CD4-positive, alpha-beta memory T cell (primary cell): ENCODE data around the gene DIAPH2. TPM values are rescaled to one million over a fixed set of nuclear protein-coding genes. Genes with fewer than 3 reads are reported as not detected.

Source experiments
- CTCF ChIA-PET: fragments of 350-600 bp; sonication (Branson Sonifier 250); formaldehyde crosslinking; loops from one replicate; lab custom pipeline; 2021; ENCODE audit warnings: inconsistent platforms; ENCODE audit not compliant: partially characterized antibody; lab: Charles Lee
- POLR2A ChIA-PET: fragments of 350-600 bp; sonication (Branson Sonifier 250); formaldehyde crosslinking; loops from one replicate; lab custom pipeline; 2021; ENCODE audit not compliant: partially characterized antibody; lab: Charles Lee
- DNase-seq, 5 donors: peaks; one replicate each; pipeline versions ENCODE4 v3.0.0 to v3.0.0-alpha.2; 2020 to 2022; ENCODE audit warnings: mixed read lengths in 1 of 5
- H3K27ac ChIP-seq: one replicate; pipeline ENCODE4 v1.7.0; 2013; ENCODE audit warnings: low read depth, low read length
- H3K27me3 ChIP-seq: 2 replicates; pipeline ENCODE4 v1.7.0; 2013; ENCODE audit warnings: mild to moderate bottlenecking, low read length, moderate library complexity; ENCODE audit not compliant: insufficient read depth
- H3K36me3 ChIP-seq: 2 replicates; pipeline ENCODE4 v1.7.0; 2013; ENCODE audit warnings: mild to moderate bottlenecking, low read length, moderate library complexity; ENCODE audit not compliant: insufficient read depth
- H3K4me1 ChIP-seq: 2 replicates; pipeline ENCODE4 v1.7.0; 2013; ENCODE audit warnings: mild to moderate bottlenecking, low read length, moderate library complexity; ENCODE audit not compliant: insufficient read depth
- H3K4me3 ChIP-seq, 2 donors: one replicate each; pipeline ENCODE4 v1.7.0; 2013; ENCODE audit warnings: low read length in 2 of 2, mild to moderate bottlenecking in 1 of 2
- H3K9me3 ChIP-seq, 2 donors: one replicate each; pipeline ENCODE4 v1.7.0; 2013; ENCODE audit warnings: low read length in 2 of 2, control low read depth in 1 of 2; ENCODE audit not compliant: control insufficient read depth in 1 of 2
- H3K27ac Mint-ChIP-seq, 7 donors: one replicate each; pipeline ENCODE4 v1.8.0; 2020 to 2021; ENCODE audit warnings: mixed read lengths in 7 of 7, mild to moderate bottlenecking in 6 of 7, inconsistent platforms in 3 of 7, moderate library complexity in 3 of 7
- H3K27me3 Mint-ChIP-seq, 2 donors: one replicate each; pipeline ENCODE4 v1.8.0; 2020 to 2021; ENCODE audit warnings: mixed read lengths in 2 of 2
- H3K36me3 Mint-ChIP-seq, 2 donors: one replicate each; pipeline ENCODE4 v1.8.0; 2020 to 2021; ENCODE audit warnings: mixed read lengths in 2 of 2, inconsistent platforms in 1 of 2, mild to moderate bottlenecking in 1 of 2
- H3K4me1 Mint-ChIP-seq, 4 donors: one replicate each; pipeline ENCODE4 v1.8.0; 2020 to 2021; ENCODE audit warnings: mixed read lengths in 4 of 4, mild to moderate bottlenecking in 1 of 4
- H3K4me3 Mint-ChIP-seq, 8 donors: one replicate each; pipeline ENCODE4 v1.8.0; 2020 to 2021; ENCODE audit warnings: mixed read lengths in 8 of 8, mild to moderate bottlenecking in 7 of 8, moderate library complexity in 6 of 8, inconsistent platforms in 3 of 8
- H3K9me3 Mint-ChIP-seq, 8 donors: one replicate each; pipeline ENCODE4 v1.8.0; 2020 to 2021; ENCODE audit warnings: mixed read lengths in 8 of 8, mild to moderate bottlenecking in 5 of 8, inconsistent platforms in 3 of 8, moderate library complexity in 1 of 8
- intact Hi-C: fragments of 100-400 bp; cut with micrococcal nuclease; formaldehyde crosslinking; loops from one replicate; pipeline ENCODE4 v1.15.1; 2023
- polyA plus RNA-seq, 2 donors: library from polyadenylated mRNA; unstranded; fragments of 300-500 nt; fragmentation: Illumina TruSeq; gene quantifications; one replicate each; pipeline ENCODE4 v1.2.3, GENCODE V29; 2021
- total RNA-seq, 2 experiments: library from RNA; stranded (reverse); gene quantifications; one replicate each; pipeline ENCODE4 v1.2.3, GENCODE V29; 2021

DIAPH2 gene
- total and polyA plus RNA-seq, 4 experiments from 2014 or later, result 9.6 to 13.8 (median 11.6) TPM

- H3K9me3 Mint-ChIP-seq, result no peaks in the 10 kb centered on the region
- no peak overlapping the region for H3K4me3 ChIP-seq
- POLR2A ChIA-PET, result no interaction called here
- no peaks in the 10 kb centered on the region for H3K4me1 ChIP-seq
- no peaks in the 10 kb centered on the region for H3K36me3 Mint-ChIP-seq
- H3K4me1 Mint-ChIP-seq, result no peaks in the 10 kb centered on the region
- H3K27me3 Mint-ChIP-seq, result no peaks in the 10 kb centered on the region
- no peak overlapping the region for H3K27ac ChIP-seq
- H3K9me3 ChIP-seq, result no peaks in the 10 kb centered on the region
- H3K36me3 ChIP-seq, result no peaks in the 10 kb centered on the region
- H3K4me3 Mint-ChIP-seq, result no peak overlapping the region
- H3K27me3 ChIP-seq, result no peaks in the 10 kb centered on the region
- intact Hi-C loops, result no loop called here
- DNase-seq, result no peak
- no peak overlapping the region for H3K27ac Mint-ChIP-seq
- CTCF ChIA-PET, result no interaction called here
Observed at GRCh38 chrX:96987228-96987627, 302.6 kb downstream of the DIAPH2 start.

GRCh38 chrX:96989830-96990571, 305.4 kb downstream of the DIAPH2 start:
- H3K9me3 Mint-ChIP-seq, result no peaks in the 10 kb centered on the region
- Histone ChIP-seq H3K36me3 (no peaks in the 10 kb centered on the region), H3K9me3 (no peaks in the 10 kb centered on the region), H3K4me3 (no peak overlapping the region), H3K27me3 (no peaks in the 10 kb centered on the region), H3K27ac (no peak overlapping the region), H3K4me1 (no peaks in the 10 kb centered on the region)
- no peak overlapping the region for H3K4me3 Mint-ChIP-seq
- H3K36me3 Mint-ChIP-seq, result no peaks in the 10 kb centered on the region
- POLR2A ChIA-PET, result no interaction called here
- no peaks in the 10 kb centered on the region for H3K27me3 Mint-ChIP-seq
- intact Hi-C loops, result no loop called here
- H3K27ac Mint-ChIP-seq, result no peak overlapping the region
- DNase-seq, result no peak
- H3K4me1 Mint-ChIP-seq, result no peaks in the 10 kb centered on the region
- CTCF ChIA-PET, result no interaction called here

- H3K27ac Mint-ChIP-seq, result no peak overlapping the region
- DNase-seq, result no peak
- H3K4me1 ChIP-seq, result no peaks in the 10 kb centered on the region
- POLR2A ChIA-PET, result no interaction called here
- no peaks in the 10 kb centered on the region for H3K36me3 Mint-ChIP-seq
- no peaks in the 10 kb centered on the region for H3K36me3 ChIP-seq
- H3K4me1 Mint-ChIP-seq, result no peaks in the 10 kb centered on the region
- H3K4me3 Mint-ChIP-seq, result no peak overlapping the region
- no peaks in the 10 kb centered on the region for H3K27me3 Mint-ChIP-seq
- no peaks in the 10 kb centered on the region for H3K9me3 ChIP-seq
- intact Hi-C loops, result no loop called here
- H3K27me3 ChIP-seq, result no peaks in the 10 kb centered on the region
- CTCF ChIA-PET, result no interaction called here
- H3K9me3 Mint-ChIP-seq, result no peaks in the 10 kb centered on the region
- H3K27ac ChIP-seq, result no peak overlapping the region
- no peak overlapping the region for H3K4me3 ChIP-seq
Observed at GRCh38 chrX:96994093-96994492, 309.5 kb downstream of the DIAPH2 start.

- peaks cover 0 to 12% (median 5%) of the 10 kb centered on the region in 4 donors for H3K4me1 Mint-ChIP-seq
- H3K4me1 ChIP-seq, result no peaks in the 10 kb centered on the region
- CTCF ChIA-PET, result no interaction called here
- H3K4me3 Mint-ChIP-seq, result no peak overlapping the region
- H3K36me3 ChIP-seq, result no peaks in the 10 kb centered on the region
- H3K27me3 ChIP-seq, result no peaks in the 10 kb centered on the region
- no peak overlapping the region for H3K27ac Mint-ChIP-seq
- intact Hi-C loops, result no loop called here
- H3K9me3 Mint-ChIP-seq, result peaks cover 0 to 2% (median 0%) of the 10 kb centered on the region in 8 donors
- H3K9me3 ChIP-seq, result no peaks in the 10 kb centered on the region
- POLR2A ChIA-PET, result no interaction called here
- no peak for DNase-seq
- H3K27me3 Mint-ChIP-seq, result no peaks in the 10 kb centered on the region
- no peak overlapping the region for H3K27ac ChIP-seq
- H3K4me3 ChIP-seq, result no peak overlapping the region
- peaks cover 0 to 7% of the 10 kb centered on the region in 2 donors for H3K36me3 Mint-ChIP-seq
Observed at GRCh38 chrX:96997196-96997595, 312.6 kb downstream of the DIAPH2 start.

- DNase-seq, result no peak
- intact Hi-C loops, result no loop called here
- Mint-ChIP-seq H3K9me3 (peaks cover 0 to 4% (median 0%) of the 10 kb centered on the region in 8 donors), H3K36me3 (peaks cover 0 to 7% of the 10 kb centered on the region in 2 donors), H3K4me3 (no peak overlapping the region), H3K27me3 (no peaks in the 10 kb centered on the region), H3K27ac (peak overlapping the region in 1 of 7 donors; percentile 35), H3K4me1 (peaks cover 0 to 12% (median 5%) of the 10 kb centered on the region in 4 donors)
- Histone ChIP-seq H3K4me3 (no peak overlapping the region), H3K36me3 (no peaks in the 10 kb centered on the region), H3K27me3 (no peaks in the 10 kb centered on the region), H3K9me3 (no peaks in the 10 kb centered on the region), H3K4me1 (no peaks in the 10 kb centered on the region), H3K27ac (no peak overlapping the region)
- POLR2A ChIA-PET, result no interaction called here
- CTCF ChIA-PET, result no interaction called here
Observed at GRCh38 chrX:97000682-97001368, 316.2 kb downstream of the DIAPH2 start.

GRCh38 chrX:97006167-97006566, 321.5 kb downstream of the DIAPH2 start:
- Histone ChIP-seq H3K27me3 (no peaks in the 10 kb centered on the region), H3K9me3 (no peaks in the 10 kb centered on the region), H3K4me3 (no peak overlapping the region), H3K4me1 (no peaks in the 10 kb centered on the region), H3K36me3 (no peaks in the 10 kb centered on the region), H3K27ac (no peak overlapping the region)
- Mint-ChIP-seq H3K4me3 (no peak overlapping the region), H3K36me3 (no peaks in the 10 kb centered on the region), H3K4me1 (no peaks in the 10 kb centered on the region), H3K27me3 (no peaks in the 10 kb centered on the region), H3K27ac (no peak overlapping the region), H3K9me3 (peaks cover 0 to 3% (median 0%) of the 10 kb centered on the region in 8 donors)
- DNase-seq, result no peak
- intact Hi-C loops, result no loop called here
- POLR2A ChIA-PET, result no interaction called here
- CTCF ChIA-PET, result no interaction called here

GRCh38 chrX:97009391-97009790, 324.7 kb downstream of the DIAPH2 start:
- Histone ChIP-seq H3K4me1 (no peaks in the 10 kb centered on the region), H3K9me3 (no peaks in the 10 kb centered on the region), H3K27me3 (no peaks in the 10 kb centered on the region), H3K36me3 (no peaks in the 10 kb centered on the region), H3K27ac (no peak overlapping the region), H3K4me3 (no peak overlapping the region)
- ChIA-PET POLR2A (no interaction called here), CTCF (no interaction called here)
- Mint-ChIP-seq H3K4me1 (no peaks in the 10 kb centered on the region), H3K4me3 (no peak overlapping the region), H3K9me3 (no peaks in the 10 kb centered on the region), H3K36me3 (no peaks in the 10 kb centered on the region), H3K27ac (no peak overlapping the region), H3K27me3 (no peaks in the 10 kb centered on the region)
- intact Hi-C loops, result no loop called here
- DNase-seq, result peak in 1 of 5 donors; percentile 29
